Measurements from ENCODE around the gene PPFIA1. TPM values are rescaled to one million over a fixed set of nuclear protein-coding genes. Genes with fewer than 3 reads are reported as not detected.

Gene PPFIA1
- total and polyA plus RNA-seq, 2 of the 13 experiments (the other 11 are each of a cell fraction or from before 2014, with no cell fraction given): 29.9 to 45.2 TPM

DNA sequence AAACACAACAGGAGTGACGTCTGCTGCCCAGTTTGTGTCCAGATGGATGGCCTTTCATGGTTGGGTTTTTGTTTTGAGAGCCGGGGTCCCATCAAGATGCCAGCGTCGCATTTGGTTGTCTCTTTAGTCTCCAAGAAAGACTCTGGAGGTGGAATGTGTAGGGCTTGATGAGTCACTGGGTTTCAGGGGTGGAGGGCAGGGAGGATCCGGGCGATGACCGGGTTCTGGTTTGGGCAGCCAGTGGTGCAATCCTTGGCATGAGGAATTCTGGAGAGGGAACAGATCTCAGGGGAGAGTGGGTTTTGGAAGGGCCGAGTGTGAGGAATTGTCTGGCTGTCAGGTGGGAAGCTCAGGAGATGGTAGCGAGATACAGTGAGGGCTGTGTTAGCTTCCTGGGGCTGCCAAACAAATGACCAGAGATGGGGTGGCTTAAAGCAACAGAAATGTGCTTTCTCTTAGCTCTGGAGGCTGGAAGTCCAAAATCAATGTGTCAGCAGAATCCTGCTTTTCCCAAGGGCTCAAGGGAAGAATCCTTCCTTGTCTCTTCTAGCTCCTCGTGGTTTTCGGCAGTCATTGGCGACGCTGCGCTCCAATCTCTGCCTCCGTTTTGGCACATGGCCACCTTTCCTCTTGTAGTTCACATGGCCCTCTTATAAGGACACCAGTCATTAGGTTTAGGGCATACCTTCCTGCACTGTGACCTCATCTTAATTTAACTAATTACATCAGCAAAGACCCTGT lies 26.4 kb upstream of the PPFIA1 start:
- H3K4me3 ChIP-seq (replicated peaks in 1 of 3; ENCODE audit: insufficient read depth in 1 of 3, low read depth in 2 of 3, low read length in 3 of 3): no peak overlapping the region
- POLR2A ChIA-PET: no interaction called here
- intact Hi-C loops (cut with micrococcal nuclease; ENCODE audit: unreplicated experiment): no loop called here

DNA sequence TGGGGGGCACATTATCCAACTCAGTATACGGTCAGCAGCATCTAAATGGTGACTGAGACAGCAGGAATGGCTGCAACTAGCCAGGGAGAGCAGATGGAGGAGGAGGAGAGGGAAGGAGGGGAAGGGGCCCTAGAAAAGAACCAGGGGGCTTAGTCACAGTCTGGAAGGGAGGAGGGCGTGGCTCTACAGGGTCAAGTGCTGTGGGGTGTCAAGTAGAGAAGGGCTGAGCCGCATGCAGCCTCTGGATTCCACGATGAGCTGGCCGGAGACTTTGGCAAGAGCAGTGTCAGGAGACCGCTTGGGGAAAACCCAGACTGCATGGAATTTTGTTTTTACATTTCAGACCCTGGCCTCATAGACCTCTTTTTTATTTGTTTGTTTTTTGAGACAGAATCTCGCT lies 25.8 kb upstream of the PPFIA1 start:
- no peak overlapping the region for H3K27ac ChIP-seq (ENCODE audit: extremely low read length, insufficient read depth, low read length)
- H4K20me1 ChIP-seq (ENCODE audit: insufficient read depth, low read length): no peaks in the 10 kb centered on the region
- ATAC-seq (no peak), DNase-seq (ENCODE audit: low spot score) (no peak), FAIRE-seq (no peak)
- no peak overlapping the region for H3K9ac ChIP-seq (ENCODE audit: insufficient read depth, low read depth, low read length)
- H3K36me3 ChIP-seq (replicated peaks in 1 of 2; ENCODE audit: control insufficient read depth in 1 of 2, insufficient read depth in 2 of 2, low read length in 2 of 2): no peaks in the 10 kb centered on the region
- peaks cover 20% of the 10 kb centered on the region for H3K4me1 ChIP-seq (ENCODE audit: insufficient read depth, low read length)
- no peaks in the 10 kb centered on the region for H3K79me2 ChIP-seq (ENCODE audit: insufficient read depth, low read length)
- H3K4me3 ChIP-seq (replicated peaks in 1 of 3; ENCODE audit: insufficient read depth in 1 of 3, low read depth in 2 of 3, low read length in 3 of 3): no peak overlapping the region
- intact Hi-C loops (cut with micrococcal nuclease; ENCODE audit: unreplicated experiment) (no loop called here), in situ Hi-C loops (cut with HindIII; ENCODE audit: extremely low pct_ligation_motif_present, low pct_unique_long_range_greater_than_20kb) (no loop called here)
- CTCF ChIA-PET (ENCODE audit: low intra/inter-chr PET ratio, low total read pairs): no interaction called here
- no peak overlapping the region for H2AFZ ChIP-seq (ENCODE audit: low read length)
- POLR2A ChIA-PET: no interaction called here
- peaks cover 0 to 31% of the 10 kb centered on the region in 2 experiments; a peak in 2 of 5 replicates for H3K27me3 ChIP-seq (ENCODE audit: control insufficient read depth in 1 of 2, insufficient read depth in 2 of 2, low read length in 2 of 2)
- BruUV-seq (replicated peaks): no TSS peak
- H3K9me3 ChIP-seq (ENCODE audit: low read length): no peaks in the 10 kb centered on the region
- WGBS (ENCODE audit: low lambda C conversion rate): 24% methylated on average over 7 of the region's 7 CpGs
- no peak overlapping the region for H3K4me2 ChIP-seq (ENCODE audit: low read depth, low read length)
- TF ChIP-seq ZNF749 (CRISPR knock-in tag; IDR thresholded peaks at IDR 0.05; ENCODE audit: borderline replicate concordance): no peak
- TF ChIP-seq, protein P1, sequence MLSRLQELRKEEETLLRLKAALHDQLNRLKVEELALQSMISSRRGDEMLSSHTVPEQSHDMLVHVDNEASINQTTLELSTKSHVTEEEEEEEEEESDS (CRISPR knock-in tag; IDR thresholded peaks at IDR 0.05; ENCODE audit: borderline replicate concordance): no peak
- TF ChIP-seq FOXP1 (IDR thresholded peaks at IDR 0.05): no peak
- TF ChIP-seq FOXP1 (CRISPR knock-in tag; IDR thresholded peaks at IDR 0.05): no peak
- TF ChIP-seq, protein P2, sequence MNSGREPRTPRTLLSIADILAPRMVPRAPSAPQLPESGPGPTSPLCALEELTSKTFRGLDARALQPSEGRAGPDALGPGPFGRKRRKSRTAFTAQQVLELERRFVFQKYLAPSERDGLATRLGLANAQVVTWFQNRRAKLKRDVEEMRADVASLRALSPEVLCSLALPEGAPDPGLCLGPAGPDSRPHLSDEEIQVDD (CRISPR knock-in tag; IDR thresholded peaks at IDR 0.05; ENCODE audit: borderline replicate concordance): no peak
- no peak for TF ChIP-seq RBM22 (optimal IDR thresholded peaks at IDR 0.05; ENCODE audit: low read length)
- TF ChIP-seq ZNF234 (CRISPR knock-in tag; conservative IDR thresholded peaks at IDR 0.05): no peak
- no peak for TF ChIP-seq EEA1 (CRISPR knock-in tag; IDR thresholded peaks at IDR 0.05; ENCODE audit: borderline replicate concordance)
- TF ChIP-seq MBD4 (IDR thresholded peaks at IDR 0.05; ENCODE audit: borderline replicate concordance, low read length): no peak
- TF ChIP-seq, protein P3, sequence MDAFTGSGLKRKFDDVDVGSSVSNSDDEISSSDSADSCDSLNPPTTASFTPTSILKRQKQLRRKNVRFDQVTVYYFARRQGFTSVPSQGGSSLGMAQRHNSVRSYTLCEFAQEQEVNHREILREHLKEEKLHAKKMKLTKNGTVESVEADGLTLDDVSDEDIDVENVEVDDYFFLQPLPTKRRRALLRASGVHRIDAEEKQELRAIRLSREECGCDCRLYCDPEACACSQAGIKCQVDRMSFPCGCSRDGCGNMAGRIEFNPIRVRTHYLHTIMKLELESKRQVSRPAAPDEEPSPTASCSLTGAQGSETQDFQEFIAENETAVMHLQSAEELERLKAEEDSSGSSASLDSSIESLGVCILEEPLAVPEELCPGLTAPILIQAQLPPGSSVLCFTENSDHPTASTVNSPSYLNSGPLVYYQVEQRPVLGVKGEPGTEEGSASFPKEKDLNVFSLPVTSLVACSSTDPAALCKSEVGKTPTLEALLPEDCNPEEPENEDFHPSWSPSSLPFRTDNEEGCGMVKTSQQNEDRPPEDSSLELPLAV (CRISPR knock-in tag; conservative IDR thresholded peaks at IDR 0.05; ENCODE audit: low read depth): no peak

More for the DNA sequence above, 26.4 kb upstream of the PPFIA1 start:
- no peak for DNase-seq (ENCODE audit: low spot score)
- no peaks in the 10 kb centered on the region for H4K20me1 ChIP-seq (ENCODE audit: insufficient read depth, low read length)
- H3K27me3 ChIP-seq (ENCODE audit: control insufficient read depth in 1 of 2, insufficient read depth in 2 of 2, low read length in 2 of 2): peaks cover 0 to 27% of the 10 kb centered on the region in 2 experiments; a peak in 2 of 5 replicates
- H3K36me3 ChIP-seq (replicated peaks in 1 of 2; ENCODE audit: control insufficient read depth in 1 of 2, insufficient read depth in 2 of 2, low read length in 2 of 2): no peaks in the 10 kb centered on the region
- no peak overlapping the region for H3K4me2 ChIP-seq (ENCODE audit: low read depth, low read length)
- no peak for ATAC-seq
- peaks cover 20% of the 10 kb centered on the region for H3K4me1 ChIP-seq (ENCODE audit: insufficient read depth, low read length)
- TF ChIP-seq ARHGAP35 (CRISPR knock-in tag; IDR thresholded peaks at IDR 0.05; ENCODE audit: borderline replicate concordance): no peak
- no peak for TF ChIP-seq ARNT (IDR thresholded peaks at IDR 0.05)
- no peak for TF ChIP-seq KMT2A (CRISPR knock-in tag; IDR thresholded peaks at IDR 0.05)
- TF ChIP-seq, protein P4, sequence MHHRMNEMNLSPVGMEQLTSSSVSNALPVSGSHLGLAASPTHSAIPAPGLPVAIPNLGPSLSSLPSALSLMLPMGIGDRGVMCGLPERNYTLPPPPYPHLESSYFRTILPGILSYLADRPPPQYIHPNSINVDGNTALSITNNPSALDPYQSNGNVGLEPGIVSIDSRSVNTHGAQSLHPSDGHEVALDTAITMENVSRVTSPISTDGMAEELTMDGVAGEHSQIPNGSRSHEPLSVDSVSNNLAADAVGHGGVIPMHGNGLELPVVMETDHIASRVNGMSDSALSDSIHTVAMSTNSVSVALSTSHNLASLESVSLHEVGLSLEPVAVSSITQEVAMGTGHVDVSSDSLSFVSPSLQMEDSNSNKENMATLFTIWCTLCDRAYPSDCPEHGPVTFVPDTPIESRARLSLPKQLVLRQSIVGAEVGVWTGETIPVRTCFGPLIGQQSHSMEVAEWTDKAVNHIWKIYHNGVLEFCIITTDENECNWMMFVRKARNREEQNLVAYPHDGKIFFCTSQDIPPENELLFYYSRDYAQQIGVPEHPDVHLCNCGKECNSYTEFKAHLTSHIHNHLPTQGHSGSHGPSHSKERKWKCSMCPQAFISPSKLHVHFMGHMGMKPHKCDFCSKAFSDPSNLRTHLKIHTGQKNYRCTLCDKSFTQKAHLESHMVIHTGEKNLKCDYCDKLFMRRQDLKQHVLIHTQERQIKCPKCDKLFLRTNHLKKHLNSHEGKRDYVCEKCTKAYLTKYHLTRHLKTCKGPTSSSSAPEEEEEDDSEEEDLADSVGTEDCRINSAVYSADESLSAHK (CRISPR knock-in tag; IDR thresholded peaks at IDR 0.05; ENCODE audit: borderline replicate concordance): no peak
- TF ChIP-seq MAFF (IDR thresholded peaks at IDR 0.05; ENCODE audit: low read depth, low read length): peak; percentile 88
- TF ChIP-seq MAFK (conservative IDR thresholded peaks at IDR 0.05 in 1 of 2, IDR thresholded peaks at IDR 0.05 in 1 of 2; ENCODE audit: low read length in 2 of 2): peak; percentile 91 to 94
- BruUV-seq (replicated peaks): no TSS peak
- in situ Hi-C loops (cut with HindIII; ENCODE audit: extremely low pct_ligation_motif_present, low pct_unique_long_range_greater_than_20kb): no loop called here
- FAIRE-seq: no peak
- H3K9me3 ChIP-seq (ENCODE audit: low read length): no peaks in the 10 kb centered on the region
- no peak overlapping the region for H3K9ac ChIP-seq (ENCODE audit: insufficient read depth, low read depth, low read length)
- WGBS (ENCODE audit: low lambda C conversion rate): 65% methylated on average over 14 of the region's 15 CpGs
- H3K27ac ChIP-seq (ENCODE audit: extremely low read length, insufficient read depth, low read length): no peak overlapping the region
- CTCF ChIA-PET (ENCODE audit: low intra/inter-chr PET ratio, low total read pairs): no interaction called here
- H2AFZ ChIP-seq (ENCODE audit: low read length): no peak overlapping the region
- no peaks in the 10 kb centered on the region for H3K79me2 ChIP-seq (ENCODE audit: insufficient read depth, low read length)

Data from HepG2 (cell line).